Fibroblast of mammary gland (primary cell): ENCODE measurements around the gene LTF.
"Not testable (repeated sequence)": the region's sequence is repeated elsewhere in the genome, so short reads cannot be mapped to it uniquely, and the experiment has no call there.

ENCODE experiments used
- DNase-seq: peaks from one replicate; pipeline ENCODE4 v3.0.0-alpha.2; 2010; ENCODE audit warnings: low read depth
- H3K4me3 ChIP-seq: 2 replicates; pipeline ENCODE4 v1.5.1; 2011; ENCODE audit warnings: low read depth, mild to moderate bottlenecking, low read length, moderate library complexity; ENCODE audit not compliant: control insufficient read depth
- TF ChIP-seq, protein P1 (sequence below): conservative IDR thresholded peaks from 2 replicates; pipeline ENCODE4 v1.5.1; 2011; ENCODE audit warnings: low read depth, low read length, inconsistent platforms; ENCODE audit not compliant: control insufficient read depth, insufficient read depth

LTF gene

DNA sequence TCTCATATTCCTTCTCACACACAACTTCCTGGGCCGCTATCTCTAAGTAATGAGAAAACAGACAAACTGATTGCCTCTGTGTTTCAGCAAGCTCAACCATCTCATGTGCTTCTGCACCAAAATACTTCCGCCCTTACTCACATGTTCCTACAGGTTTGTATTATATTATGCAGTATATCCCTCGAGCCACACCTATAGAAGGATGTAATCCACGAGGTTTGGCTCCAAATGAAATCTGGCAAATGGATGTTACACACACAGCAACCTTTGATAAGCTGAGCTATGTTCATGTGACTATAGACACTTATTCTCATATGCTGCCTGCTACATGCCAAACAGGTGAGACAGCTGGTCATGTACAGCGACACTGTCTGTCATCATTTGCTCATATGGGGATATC lies 35.0 kb downstream of the LTF start:
- H3K4me3 ChIP-seq: no peak overlapping the region
- no peak for DNase-seq
- TF ChIP-seq, protein P1, sequence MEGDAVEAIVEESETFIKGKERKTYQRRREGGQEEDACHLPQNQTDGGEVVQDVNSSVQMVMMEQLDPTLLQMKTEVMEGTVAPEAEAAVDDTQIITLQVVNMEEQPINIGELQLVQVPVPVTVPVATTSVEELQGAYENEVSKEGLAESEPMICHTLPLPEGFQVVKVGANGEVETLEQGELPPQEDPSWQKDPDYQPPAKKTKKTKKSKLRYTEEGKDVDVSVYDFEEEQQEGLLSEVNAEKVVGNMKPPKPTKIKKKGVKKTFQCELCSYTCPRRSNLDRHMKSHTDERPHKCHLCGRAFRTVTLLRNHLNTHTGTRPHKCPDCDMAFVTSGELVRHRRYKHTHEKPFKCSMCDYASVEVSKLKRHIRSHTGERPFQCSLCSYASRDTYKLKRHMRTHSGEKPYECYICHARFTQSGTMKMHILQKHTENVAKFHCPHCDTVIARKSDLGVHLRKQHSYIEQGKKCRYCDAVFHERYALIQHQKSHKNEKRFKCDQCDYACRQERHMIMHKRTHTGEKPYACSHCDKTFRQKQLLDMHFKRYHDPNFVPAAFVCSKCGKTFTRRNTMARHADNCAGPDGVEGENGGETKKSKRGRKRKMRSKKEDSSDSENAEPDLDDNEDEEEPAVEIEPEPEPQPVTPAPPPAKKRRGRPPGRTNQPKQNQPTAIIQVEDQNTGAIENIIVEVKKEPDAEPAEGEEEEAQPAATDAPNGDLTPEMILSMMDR: no peak

DNA sequence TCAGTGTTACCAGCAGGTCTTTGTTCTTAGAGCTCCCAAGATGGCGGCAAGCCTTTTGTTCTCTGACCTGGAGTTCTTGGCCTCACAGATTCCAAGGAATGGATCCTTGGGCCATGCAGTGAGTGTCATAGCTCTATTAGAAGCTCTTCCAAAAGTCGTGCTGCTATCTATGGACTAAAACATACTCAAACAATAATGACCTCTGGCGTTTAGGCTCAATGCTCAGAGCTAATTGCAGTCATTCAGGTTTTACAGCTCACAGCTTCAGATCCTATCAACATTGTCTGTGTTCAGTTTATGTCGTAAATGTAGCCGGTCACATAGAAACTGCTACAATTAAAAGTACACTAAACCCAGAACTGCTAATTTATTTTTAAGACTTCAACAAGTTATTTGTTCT lies 35.5 kb downstream of the LTF start:
- DNase-seq: no peak
- no peak overlapping the region for H3K4me3 ChIP-seq
- TF ChIP-seq, protein P1: no peak

- no peak for DNase-seq
- H3K4me3 ChIP-seq: no peak overlapping the region
- TF ChIP-seq, protein P1: no peak
Measured at GRCh38 chr3:46427916-46428833, 36.5 kb downstream of the LTF start.

GRCh38 chr3:46427404-46427803 lies 37.3 kb downstream of the LTF start:
- not testable (repeated sequence) for DNase-seq, H3K4me3 ChIP-seq

DNA sequence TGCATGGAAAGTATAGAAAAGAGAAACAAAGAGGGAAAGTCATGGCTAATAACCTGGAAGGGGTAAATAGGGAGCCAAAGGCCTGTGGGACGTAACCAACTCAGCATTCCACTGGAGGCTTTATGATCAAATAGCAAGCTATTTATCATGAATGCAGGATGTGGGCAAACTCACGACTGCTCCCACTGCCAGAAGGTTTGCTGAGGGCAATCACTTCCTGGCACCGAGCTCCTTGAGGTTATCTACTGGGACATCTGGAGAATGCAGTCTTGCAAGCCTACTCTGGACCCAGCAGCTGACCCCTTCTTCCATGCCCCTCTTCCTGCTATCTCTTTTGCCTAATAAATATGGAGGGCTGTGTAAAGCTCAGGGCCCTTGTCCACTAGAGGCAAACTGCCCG lies 38.2 kb downstream of the LTF start:
- H3K4me3 ChIP-seq, DNase-seq: not testable (repeated sequence)

DNA sequence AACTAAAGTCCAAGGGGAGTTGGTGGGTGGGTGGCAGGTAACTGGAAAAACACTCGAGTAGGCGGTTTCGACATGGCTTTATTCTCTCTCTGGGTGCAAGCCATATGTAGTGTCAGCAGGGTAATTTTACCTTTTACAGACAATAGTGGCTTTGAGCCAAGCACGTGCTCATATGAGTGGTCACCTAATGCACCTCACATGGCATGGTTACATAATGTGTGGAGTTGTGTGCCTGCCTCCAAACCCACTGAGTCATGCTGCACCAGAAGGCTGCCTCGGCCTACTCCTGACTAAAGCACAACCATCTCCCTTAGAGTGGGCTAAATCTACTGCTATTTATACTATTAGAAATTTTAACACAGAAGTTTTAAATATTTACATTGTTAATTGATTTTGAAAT lies 41.1 kb downstream of the LTF start:
- TF ChIP-seq, protein P1: no peak
- DNase-seq: peak; percentile 13
- no peak overlapping the region for H3K4me3 ChIP-seq

DNA sequence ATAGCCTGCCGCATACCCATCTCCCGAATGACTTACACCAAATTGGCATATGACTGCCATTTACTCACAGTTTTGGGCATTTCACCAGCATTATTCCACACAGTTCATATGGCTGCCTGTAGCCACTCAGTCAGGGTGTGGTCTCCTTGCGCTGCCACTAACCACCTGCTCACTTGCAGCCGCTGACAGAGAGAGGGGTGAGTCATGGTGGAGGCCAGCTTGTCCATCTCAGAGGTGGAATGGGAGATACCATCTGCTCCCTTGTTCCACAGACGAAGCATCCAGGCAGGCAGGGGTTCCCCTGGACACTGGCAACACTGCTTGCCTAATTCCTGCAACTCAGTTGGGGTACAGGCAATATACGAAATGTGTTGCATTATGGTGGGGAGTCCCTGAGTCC lies 42.1 kb downstream of the LTF start:
- TF ChIP-seq, protein P1: no peak
- DNase-seq: no peak
- H3K4me3 ChIP-seq: no peak overlapping the region

GRCh38 chr3:46420931-46421330 lies 43.8 kb downstream of the LTF start:
- TF ChIP-seq, protein P1: no peak
- H3K4me3 ChIP-seq: no peak overlapping the region
- DNase-seq: no peak
